ENCODE measurements around the gene AFF2. TPM values are rescaled to one million over a fixed set of nuclear protein-coding genes. Genes with fewer than 3 reads are reported as not detected.

The AFF2 gene
- total RNA-seq, 1 donor from 2014 or later, result 0.74 TPM

GRCh38 chrX:148474030-148474429 lies 26.4 kb upstream of the AFF2 start:
- no peak overlapping the region for H3K27ac ChIP-seq
- no peaks in the 10 kb centered on the region for H3K9me3 ChIP-seq
- intact Hi-C loops (cut with DNase I), result no loop called here
- no peak overlapping the region for H3K4me3 ChIP-seq
- DNase-seq (ENCODE audit: extremely low spot score in 2 of 2), result no peak
- no peaks in the 10 kb centered on the region for H3K27me3 ChIP-seq
- H3K36me3 ChIP-seq, result no peaks in the 10 kb centered on the region
- H3K4me1 ChIP-seq, result no peaks in the 10 kb centered on the region
- TF ChIP-seq POLR2AphosphoS5 (IDR thresholded peaks at IDR 0.05; ENCODE audit: insufficient read depth in 1 of 2, low read depth in 1 of 2) (no peak), POLR2A (IDR thresholded peaks at IDR 0.05) (no peak), CTCF (IDR thresholded peaks at IDR 0.05) (no peak)

GRCh38 chrX:148492057-148492456 lies 8.4 kb upstream of the AFF2 start:
- TF ChIP-seq POLR2A (IDR thresholded peaks at IDR 0.05), result no peak
- TF ChIP-seq POLR2AphosphoS5 (IDR thresholded peaks at IDR 0.05; ENCODE audit: insufficient read depth in 1 of 2, low read depth in 1 of 2), result no peak
- TF ChIP-seq CTCF (IDR thresholded peaks at IDR 0.05), result no peak
- no peak overlapping the region for H3K27ac ChIP-seq
- no peaks in the 10 kb centered on the region for H3K9me3 ChIP-seq
- intact Hi-C loops (cut with DNase I), result no loop called here
- no peaks in the 10 kb centered on the region for H3K27me3 ChIP-seq
- no peaks in the 10 kb centered on the region for H3K36me3 ChIP-seq
- H3K4me1 ChIP-seq, result no peaks in the 10 kb centered on the region
- no peak for DNase-seq (ENCODE audit: extremely low spot score in 2 of 2)
- H3K4me3 ChIP-seq, result no peak overlapping the region

GRCh38 chrX:148495176-148495575 lies 5.2 kb upstream of the AFF2 start:
- intact Hi-C loops (cut with DNase I), result no loop called here
- H3K4me1 ChIP-seq, result no peaks in the 10 kb centered on the region
- no peaks in the 10 kb centered on the region for H3K27me3 ChIP-seq

GRCh38 chrX:148498067-148498466 lies 2.4 kb upstream of the AFF2 start:
- Histone ChIP-seq H3K27ac (no peak overlapping the region), H3K36me3 (no peaks in the 10 kb centered on the region), H3K27me3 (no peaks in the 10 kb centered on the region), H3K9me3 (no peaks in the 10 kb centered on the region), H3K4me1 (peaks cover 10% of the 10 kb centered on the region), H3K4me3 (no peak overlapping the region)
- no peak for DNase-seq (ENCODE audit: extremely low spot score in 2 of 2)
- TF ChIP-seq CTCF (IDR thresholded peaks at IDR 0.05), result no peak
- no peak for TF ChIP-seq POLR2A (IDR thresholded peaks at IDR 0.05)
- TF ChIP-seq POLR2AphosphoS5 (IDR thresholded peaks at IDR 0.05; ENCODE audit: insufficient read depth in 1 of 2, low read depth in 1 of 2), result no peak
- intact Hi-C loops (cut with DNase I), result no loop called here

More at GRCh38 chrX:148495176-148495575, 5.2 kb upstream of the AFF2 start:
- Histone ChIP-seq H3K9me3 (no peaks in the 10 kb centered on the region), H3K4me3 (no peak overlapping the region), H3K27ac (no peak overlapping the region), H3K36me3 (no peaks in the 10 kb centered on the region)
- DNase-seq (ENCODE audit: extremely low spot score in 2 of 2), result no peak
- TF ChIP-seq POLR2AphosphoS5 (IDR thresholded peaks at IDR 0.05; ENCODE audit: insufficient read depth in 1 of 2, low read depth in 1 of 2), result no peak
- no peak for TF ChIP-seq CTCF (IDR thresholded peaks at IDR 0.05)
- TF ChIP-seq POLR2A (IDR thresholded peaks at IDR 0.05), result no peak

- Histone ChIP-seq H3K27me3 (no peaks in the 10 kb centered on the region), H3K4me3 (peak overlapping the region in 1 of 2 donors; percentile 20)
Measured at GRCh38 chrX:148499638-148500422, 587 bp upstream of the AFF2 start.

More at GRCh38 chrX:148499638-148500422, 587 bp upstream of the AFF2 start:
- Histone ChIP-seq H3K4me1 (peaks cover 10% of the 10 kb centered on the region), H3K9me3 (no peaks in the 10 kb centered on the region), H3K27ac (no peak overlapping the region), H3K36me3 (no peaks in the 10 kb centered on the region)
- no peak for DNase-seq (ENCODE audit: extremely low spot score in 2 of 2)
- TF ChIP-seq CTCF (IDR thresholded peaks at IDR 0.05) (no peak), POLR2A (IDR thresholded peaks at IDR 0.05) (no peak), POLR2AphosphoS5 (IDR thresholded peaks at IDR 0.05; ENCODE audit: insufficient read depth in 1 of 2, low read depth in 1 of 2) (no peak)
- intact Hi-C loops (cut with DNase I), result no loop called here
